Neutrophil (primary cell): Measurements from ENCODE around the gene AKR1C3.

Source experiments
- H3K27ac ChIP-seq: fragments of 200-600 bp; sonication (generic); 2 replicates; pipeline ENCODE4 v1.5.1; 2016; ENCODE audit warnings: mild to moderate bottlenecking, moderate library complexity
- H3K27me3 ChIP-seq: fragments of 200-600 bp; sonication (generic); 2 replicates; pipeline ENCODE4 v1.6.0; 2016; ENCODE audit warnings: mild to moderate bottlenecking
- H3K36me3 ChIP-seq: fragments of 200-600 bp; sonication (generic); 2 replicates; pipeline ENCODE4 v1.5.1; 2017
- H3K4me1 ChIP-seq, 2 experiments: fragments of 200-600 bp in 1 of 2; sonication (generic) in 1 of 2; 1 replicate in 1 of 2; 2 replicates in 1 of 2; pipeline versions ENCODE4 v1.5.1 to v1.6.1; 2013 to 2016; ENCODE audit warnings: low read depth in 1 of 2, low read length in 1 of 2, mild to moderate bottlenecking in 1 of 2, moderate library complexity in 1 of 2; ENCODE audit not compliant: control insufficient read depth in 1 of 2, insufficient read depth in 1 of 2
- H3K4me3 ChIP-seq, 2 experiments: fragments of 200-600 bp in 1 of 2; sonication (generic) in 1 of 2; 1 replicate in 1 of 2; 2 replicates in 1 of 2; pipeline ENCODE4 v1.5.1; 2013 to 2016; ENCODE audit warnings: low read depth in 1 of 2, low read length in 1 of 2, mild to moderate bottlenecking in 1 of 2, moderate library complexity in 1 of 2
- H3K9me3 ChIP-seq: fragments of 200-600 bp; sonication (generic); 2 replicates; pipeline ENCODE4 v1.5.1; 2016
- CTCF ChIP-seq: fragments of 200-600 bp; sonication (generic); IDR thresholded peaks from 2 replicates; pipeline ENCODE4 v1.5.1; 2016; ENCODE audit warnings: antibody characterized with exemption

AKR1C3 gene

GRCh38 chr10:5143137-5143536, 48.9 kb downstream of the AKR1C3 start:
- Histone ChIP-seq H3K9me3 (no peaks in the 10 kb centered on the region), H3K36me3 (no peaks in the 10 kb centered on the region), H3K4me1 (no peaks in the 10 kb centered on the region), H3K4me3 (no peak overlapping the region), H3K27ac (no peak overlapping the region), H3K27me3 (no peaks in the 10 kb centered on the region)
- no peak for TF ChIP-seq CTCF

GRCh38 chr10:5146920-5147254, 52.7 kb downstream of the AKR1C3 start:
- no peaks in the 10 kb centered on the region for H3K36me3 ChIP-seq
- no peak for TF ChIP-seq CTCF
- H3K27ac ChIP-seq = no peak overlapping the region
- no peaks in the 10 kb centered on the region for H3K27me3 ChIP-seq
- no peaks in the 10 kb centered on the region for H3K4me1 ChIP-seq
- no peak overlapping the region for H3K4me3 ChIP-seq
- no peaks in the 10 kb centered on the region for H3K9me3 ChIP-seq

GRCh38 chr10:5147255-5147980, 53.2 kb downstream of the AKR1C3 start:
- H3K4me1 ChIP-seq = no peaks in the 10 kb centered on the region
- H3K36me3 ChIP-seq = no peaks in the 10 kb centered on the region
- H3K9me3 ChIP-seq = no peaks in the 10 kb centered on the region
- H3K27ac ChIP-seq = no peak overlapping the region
- no peak overlapping the region for H3K4me3 ChIP-seq
- H3K27me3 ChIP-seq = no peaks in the 10 kb centered on the region
- TF ChIP-seq CTCF = no peak

GRCh38 chr10:5147981-5148677, 53.9 kb downstream of the AKR1C3 start:
- no peaks in the 10 kb centered on the region for H3K9me3 ChIP-seq
- H3K27me3 ChIP-seq = no peaks in the 10 kb centered on the region
- H3K36me3 ChIP-seq = no peaks in the 10 kb centered on the region
- H3K4me1 ChIP-seq = no peaks in the 10 kb centered on the region
- H3K27ac ChIP-seq = no peak overlapping the region
- no peak overlapping the region for H3K4me3 ChIP-seq
- TF ChIP-seq CTCF = no peak

- no peaks in the 10 kb centered on the region for H3K27me3 ChIP-seq
- H3K36me3 ChIP-seq = no peaks in the 10 kb centered on the region
- no peak for TF ChIP-seq CTCF
- H3K27ac ChIP-seq = no peak overlapping the region
- no peak overlapping the region for H3K4me3 ChIP-seq
- H3K9me3 ChIP-seq = no peaks in the 10 kb centered on the region
- no peaks in the 10 kb centered on the region for H3K4me1 ChIP-seq
Measured at GRCh38 chr10:5148678-5149032, 54.4 kb downstream of the AKR1C3 start.
